ENCODE results near the gene WDFY1. TPM values are rescaled to one million over a fixed set of nuclear protein-coding genes. Genes with fewer than 3 reads are reported as not detected.

The WDFY1 gene
- total and polyA plus RNA-seq, 9 of the 15 experiments (the other 6 are each of a cell fraction or from before 2014, with no cell fraction given), result 5.4 to 27.6 (median 17.5) TPM

DNA sequence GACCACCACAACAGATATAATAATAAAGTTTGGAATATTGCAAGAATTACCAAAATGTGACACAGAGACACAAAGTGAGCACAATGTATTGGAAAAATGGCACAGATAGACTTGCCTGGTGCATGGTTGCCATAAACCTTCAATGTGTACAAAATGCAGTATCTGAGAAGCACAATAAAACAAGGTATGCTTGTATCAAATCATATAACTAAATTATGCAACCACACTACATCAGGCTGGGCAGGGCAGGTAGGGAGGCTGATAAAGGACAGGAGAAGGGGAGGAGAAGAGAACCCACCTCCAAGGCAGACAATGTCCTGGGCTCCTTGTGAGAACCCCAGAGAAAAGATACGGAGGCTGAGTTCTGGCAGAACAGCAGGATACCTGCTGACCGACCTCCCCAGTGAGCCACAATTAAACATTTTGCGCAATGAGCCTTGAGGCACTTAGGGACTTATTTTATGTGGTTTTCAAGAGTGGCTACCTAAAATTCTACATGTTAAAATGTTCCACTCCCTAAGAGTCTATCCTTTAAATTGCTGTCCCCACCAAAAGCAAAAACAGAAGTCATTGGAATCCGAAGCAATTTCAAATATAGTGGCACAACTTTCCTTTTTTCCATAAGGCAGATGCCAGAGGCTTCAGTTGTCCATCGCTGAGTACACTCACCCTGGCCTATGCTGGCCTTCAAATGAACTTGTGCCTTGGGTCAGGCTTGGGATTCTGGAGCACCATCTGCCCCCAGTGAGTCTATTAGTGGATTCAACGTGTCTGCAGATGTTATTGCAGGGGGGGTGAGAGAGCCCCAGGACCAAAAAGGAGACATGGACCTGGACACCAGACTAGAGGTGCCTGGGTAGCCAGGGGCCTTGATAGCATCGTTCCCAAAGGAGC is 16.8 kb downstream of the WDFY1 start:
- Histone ChIP-seq H4K20me1 (replicated peaks; ENCODE audit: control insufficient read depth, insufficient read depth, low read length) (no peaks in the 10 kb centered on the region), H2AFZ (ENCODE audit: low read depth, low read length) (no peak overlapping the region), H3K79me2 (ENCODE audit: control insufficient read depth, insufficient read depth, low read length) (no peaks in the 10 kb centered on the region; the same call in 2 of the 3 replicates), H3K9ac (ENCODE audit: insufficient read depth in 1 of 2, low read depth in 2 of 2, low read length in 2 of 2) (no peak overlapping the region), H3K27ac (ENCODE audit: extremely low read depth, low read depth, low read length) (no peak overlapping the region), H3K4me2 (ENCODE audit: insufficient read depth, low read length) (no peak overlapping the region), H3K4me1 (replicated peaks in 1 of 2; ENCODE audit: control insufficient read depth in 2 of 2, insufficient read depth in 2 of 2, low read length in 2 of 2) (peaks cover 0 to 4% of the 10 kb centered on the region in 2 experiments; a peak in 3 of 5 replicates), H3K4me3 (no peak overlapping the region), H3K9me3 (replicated peaks; ENCODE audit: control insufficient read depth, insufficient read depth, low read depth, low read length) (0 out of 2 replicates have a peak, but pooled peaks cover 2% of the 10 kb centered on the region), H3K36me3 (ENCODE audit: control insufficient read depth, insufficient read depth, low read length) (no peaks in the 10 kb centered on the region), H3K27me3 (ENCODE audit: control insufficient read depth in 2 of 2, insufficient read depth in 2 of 2, low read length in 2 of 2) (no peaks in the 10 kb centered on the region), H3K9me1 (ENCODE audit: control insufficient read depth, insufficient read depth, low read length) (no peaks in the 10 kb centered on the region)
- FAIRE-seq, result no peak
- POLR2A ChIA-PET, result interaction anchor here (0.6 kb wide), 1 partner anchor 39 kb away, joined by 3 read pairs; no protein-coding TSS in a partner anchor
- ATAC-seq, result no peak
- no TSS peak for BruUV-seq (replicated peaks)
- WGBS (ENCODE audit: insufficient coverage, low coverage, missing lambda C conversion rate), result 60% methylated on average over 7 of the region's 7 CpGs
- intact Hi-C loops (cut with micrococcal nuclease) (no loop called here), in situ Hi-C loops (cut with MboI) (no loop called here)
- CTCF ChIA-PET (ENCODE audit: low intra/inter-chr PET ratio), result no interaction called here
- DNase-seq (ENCODE audit: extremely low read depth in 1 of 4, low spot score in 3 of 4), result no peak
- TF ChIP-seq MEF2A (IDR thresholded peaks at IDR 0.05; ENCODE audit: control insufficient read depth, low read depth, low read length), result no peak
- TF ChIP-seq KAT2B (IDR thresholded peaks at IDR 0.05; ENCODE audit: low read depth, low read length), result no peak

DNA sequence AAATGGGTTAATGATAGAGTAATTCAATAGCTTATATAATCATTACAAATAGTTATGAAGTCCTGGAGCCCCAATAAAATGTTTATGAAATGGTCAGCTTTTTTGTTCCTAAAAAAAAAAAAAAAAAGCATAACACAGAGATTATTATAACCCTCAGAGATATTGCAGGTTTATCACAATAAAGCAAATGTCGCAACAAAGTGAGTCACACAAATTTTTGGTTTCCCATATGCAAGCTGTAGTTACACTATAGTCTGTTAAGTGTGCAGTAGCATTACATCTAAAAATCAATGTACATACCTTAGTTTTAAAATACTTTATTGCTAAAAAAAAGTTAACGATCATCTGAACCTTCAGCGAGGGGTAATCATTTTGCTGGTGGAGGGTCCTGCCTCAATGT is 20.0 kb downstream of the WDFY1 start:
- H3K9me3 ChIP-seq (replicated peaks; ENCODE audit: control insufficient read depth, insufficient read depth, low read depth, low read length), result 0 out of 2 replicates have a peak, but pooled peaks cover 2% of the 10 kb centered on the region
- no peak overlapping the region for H3K4me3 ChIP-seq
- no peak overlapping the region for H3K27ac ChIP-seq (ENCODE audit: extremely low read depth, low read depth, low read length)
- in situ Hi-C loops (cut with MboI), result no loop called here
- no peaks in the 10 kb centered on the region for H3K9me1 ChIP-seq (ENCODE audit: control insufficient read depth, insufficient read depth, low read length)
- ATAC-seq (no peak), FAIRE-seq (no peak), DNase-seq (ENCODE audit: extremely low read depth in 1 of 4, low spot score in 3 of 4) (no peak)
- H3K79me2 ChIP-seq (ENCODE audit: control insufficient read depth, insufficient read depth, low read length), result no peaks in the 10 kb centered on the region; the same call in 2 of the 3 replicates
- intact Hi-C loops (cut with micrococcal nuclease), result no loop called here
- no TSS peak for BruUV-seq (replicated peaks)
- WGBS (ENCODE audit: insufficient coverage, low coverage, missing lambda C conversion rate), result 100% methylated on average over 3 of the region's 3 CpGs
- no peak overlapping the region for H3K9ac ChIP-seq (ENCODE audit: insufficient read depth in 1 of 2, low read depth in 2 of 2, low read length in 2 of 2)
- no peaks in the 10 kb centered on the region for H3K36me3 ChIP-seq (ENCODE audit: control insufficient read depth, insufficient read depth, low read length)
- no peaks in the 10 kb centered on the region for H3K27me3 ChIP-seq (ENCODE audit: control insufficient read depth in 2 of 2, insufficient read depth in 2 of 2, low read length in 2 of 2)
- CTCF ChIA-PET (ENCODE audit: low intra/inter-chr PET ratio), result no interaction called here
- H3K4me1 ChIP-seq (replicated peaks in 1 of 2; ENCODE audit: control insufficient read depth in 2 of 2, insufficient read depth in 2 of 2, low read length in 2 of 2), result 0 out of 5 replicates have a peak, but pooled peaks cover 0 to 1% of the 10 kb centered on the region in 2 experiments
- POLR2A ChIA-PET, result no interaction called here
- H4K20me1 ChIP-seq (replicated peaks; ENCODE audit: control insufficient read depth, insufficient read depth, low read length), result no peaks in the 10 kb centered on the region
- no peak overlapping the region for H3K4me2 ChIP-seq (ENCODE audit: insufficient read depth, low read length)
- no peak overlapping the region for H2AFZ ChIP-seq (ENCODE audit: low read depth, low read length)
- no peak for TF ChIP-seq KAT7 (CRISPR knock-in tag; IDR thresholded peaks at IDR 0.05; ENCODE audit: borderline replicate concordance)
- TF ChIP-seq, protein P1, sequence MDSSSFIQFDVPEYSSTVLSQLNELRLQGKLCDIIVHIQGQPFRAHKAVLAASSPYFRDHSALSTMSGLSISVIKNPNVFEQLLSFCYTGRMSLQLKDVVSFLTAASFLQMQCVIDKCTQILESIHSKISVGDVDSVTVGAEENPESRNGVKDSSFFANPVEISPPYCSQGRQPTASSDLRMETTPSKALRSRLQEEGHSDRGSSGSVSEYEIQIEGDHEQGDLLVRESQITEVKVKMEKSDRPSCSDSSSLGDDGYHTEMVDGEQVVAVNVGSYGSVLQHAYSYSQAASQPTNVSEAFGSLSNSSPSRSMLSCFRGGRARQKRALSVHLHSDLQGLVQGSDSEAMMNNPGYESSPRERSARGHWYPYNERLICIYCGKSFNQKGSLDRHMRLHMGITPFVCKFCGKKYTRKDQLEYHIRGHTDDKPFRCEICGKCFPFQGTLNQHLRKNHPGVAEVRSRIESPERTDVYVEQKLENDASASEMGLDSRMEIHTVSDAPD (CRISPR knock-in tag; IDR thresholded peaks at IDR 0.05), result no peak
- TF ChIP-seq, protein P2, sequence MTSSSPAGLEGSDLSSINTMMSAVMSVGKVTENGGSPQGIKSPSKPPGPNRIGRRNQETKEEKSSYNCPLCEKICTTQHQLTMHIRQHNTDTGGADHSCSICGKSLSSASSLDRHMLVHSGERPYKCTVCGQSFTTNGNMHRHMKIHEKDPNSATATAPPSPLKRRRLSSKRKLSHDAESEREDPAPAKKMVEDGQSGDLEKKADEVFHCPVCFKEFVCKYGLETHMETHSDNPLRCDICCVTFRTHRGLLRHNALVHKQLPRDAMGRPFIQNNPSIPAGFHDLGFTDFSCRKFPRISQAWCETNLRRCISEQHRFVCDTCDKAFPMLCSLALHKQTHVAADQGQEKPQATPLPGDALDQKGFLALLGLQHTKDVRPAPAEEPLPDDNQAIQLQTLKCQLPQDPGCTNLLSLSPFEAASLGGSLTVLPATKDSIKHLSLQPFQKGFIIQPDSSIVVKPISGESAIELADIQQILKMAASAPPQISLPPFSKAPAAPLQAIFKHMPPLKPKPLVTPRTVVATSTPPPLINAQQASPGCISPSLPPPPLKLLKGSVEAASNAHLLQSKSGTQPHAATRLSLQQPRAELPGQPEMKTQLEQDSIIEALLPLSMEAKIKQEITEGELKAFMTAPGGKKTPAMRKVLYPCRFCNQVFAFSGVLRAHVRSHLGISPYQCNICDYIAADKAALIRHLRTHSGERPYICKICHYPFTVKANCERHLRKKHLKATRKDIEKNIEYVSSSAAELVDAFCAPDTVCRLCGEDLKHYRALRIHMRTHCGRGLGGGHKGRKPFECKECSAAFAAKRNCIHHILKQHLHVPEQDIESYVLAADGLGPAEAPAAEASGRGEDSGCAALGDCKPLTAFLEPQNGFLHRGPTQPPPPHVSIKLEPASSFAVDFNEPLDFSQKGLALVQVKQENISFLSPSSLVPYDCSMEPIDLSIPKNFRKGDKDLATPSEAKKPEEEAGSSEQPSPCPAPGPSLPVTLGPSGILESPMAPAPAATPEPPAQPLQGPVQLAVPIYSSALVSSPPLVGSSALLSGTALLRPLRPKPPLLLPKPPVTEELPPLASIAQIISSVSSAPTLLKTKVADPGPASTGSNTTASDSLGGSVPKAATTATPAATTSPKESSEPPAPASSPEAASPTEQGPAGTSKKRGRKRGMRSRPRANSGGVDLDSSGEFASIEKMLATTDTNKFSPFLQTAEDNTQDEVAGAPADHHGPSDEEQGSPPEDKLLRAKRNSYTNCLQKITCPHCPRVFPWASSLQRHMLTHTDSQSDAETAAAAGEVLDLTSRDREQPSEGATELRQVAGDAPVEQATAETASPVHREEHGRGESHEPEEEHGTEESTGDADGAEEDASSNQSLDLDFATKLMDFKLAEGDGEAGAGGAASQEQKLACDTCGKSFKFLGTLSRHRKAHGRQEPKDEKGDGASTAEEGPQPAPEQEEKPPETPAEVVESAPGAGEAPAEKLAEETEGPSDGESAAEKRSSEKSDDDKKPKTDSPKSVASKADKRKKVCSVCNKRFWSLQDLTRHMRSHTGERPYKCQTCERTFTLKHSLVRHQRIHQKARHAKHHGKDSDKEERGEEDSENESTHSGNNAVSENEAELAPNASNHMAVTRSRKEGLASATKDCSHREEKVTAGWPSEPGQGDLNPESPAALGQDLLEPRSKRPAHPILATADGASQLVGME (CRISPR knock-in tag; IDR thresholded peaks at IDR 0.05), result no peak
- no peak for TF ChIP-seq RBBP5 (IDR thresholded peaks at IDR 0.05; ENCODE audit: borderline replicate concordance, insufficient read depth, low read length, poor library complexity, severe bottlenecking)

Data from K562 (cell line).